AML-193 (cell line): ENCODE results near the gene SMIM26.

Experiments
- DNase-seq, 2 experiments: peaks; one replicate each; lab custom pipeline; 2025; lab: John Stamatoyannopoulos, UW

SMIM26 gene

GRCh38 chr20:18585134-18585533 lies 17.9 kb downstream of the SMIM26 start:
- DNase-seq, result no peak

GRCh38 chr20:18587665-18588573 lies 20.7 kb downstream of the SMIM26 start, which contains the start of gene DTD1:
DTD1 (plus strand) TSS chr20:18588054; CDS start chr20:18588073, 19 bp downstream.
- peak; percentile 83 to 84 for DNase-seq

- no peak for DNase-seq
Observed at GRCh38 chr20:18588574-18588933, 21.3 kb downstream of the SMIM26 start.

- DNase-seq, result no peak
Observed at GRCh38 chr20:18589941-18590674, 22.9 kb downstream of the SMIM26 start.

GRCh38 chr20:18596270-18596669 lies 29.0 kb downstream of the SMIM26 start:
- no peak for DNase-seq

GRCh38 chr20:18609741-18610140 lies 42.5 kb downstream of the SMIM26 start:
- no peak for DNase-seq

- DNase-seq, result no peak
Observed at GRCh38 chr20:18611492-18611891, 44.3 kb downstream of the SMIM26 start.

- DNase-seq, result no peak
Observed at GRCh38 chr20:18613553-18613952, 46.3 kb downstream of the SMIM26 start.

- no peak for DNase-seq
Observed at GRCh38 chr20:18614244-18614643, 47.0 kb downstream of the SMIM26 start.

- DNase-seq, result no peak
Observed at GRCh38 chr20:18615020-18615650, 47.9 kb downstream of the SMIM26 start.
